ENCODE measurements around the gene HAUS8. TPM values are rescaled to one million over a fixed set of nuclear protein-coding genes. Genes with fewer than 3 reads are reported as not detected.

Gene HAUS8
- total and polyA plus RNA-seq, 2 donors (not counting 1 experiment from before 2014, with no cell fraction given) = 17.6 to 24.9 TPM

- Histone ChIP-seq H4K20me1 (ENCODE audit: control insufficient read depth, insufficient read depth, low read length, poor library complexity, severe bottlenecking) (peaks cover 77% of the 10 kb centered on the region), H3K4me1 (ENCODE audit: control insufficient read depth in 2 of 2, insufficient read depth in 2 of 2, low read length in 2 of 2) (peaks cover 37 to 55% of the 10 kb centered on the region in 2 donors), H3K4me2 (replicated peaks; ENCODE audit: low read depth, low read length, poor library complexity, severe bottlenecking) (no peak overlapping the region), H3K79me2 (ENCODE audit: control insufficient read depth, insufficient read depth, low read length) (peaks cover 97% of the 10 kb centered on the region), H3K36me3 (replicated peaks in 1 of 2; ENCODE audit: control extremely low read depth in 1 of 2, control insufficient read depth in 1 of 2, extremely low read depth in 1 of 2, insufficient read depth in 2 of 2, low read length in 1 of 2) (peaks cover 2 to 38% of the 10 kb centered on the region in 2 experiments), H3K4me3 (ENCODE audit: control extremely low read depth in 1 of 5, extremely low read depth in 1 of 5, insufficient read depth in 1 of 5, low read depth in 2 of 5, low read length in 4 of 5) (no peak overlapping the region), H3K27me3 (replicated peaks in 1 of 4; ENCODE audit: control extremely low read depth in 1 of 4, control insufficient read depth in 3 of 4, insufficient read depth in 4 of 4, low read length in 3 of 4) (no peaks in the 10 kb centered on the region), H3K27ac (ENCODE audit: low read length in 2 of 2) (peak overlapping the region; percentile 46 to 53), H2AFZ (ENCODE audit: insufficient read depth, low read depth, low read length, poor library complexity, severe bottlenecking) (no peak overlapping the region), H3K9me3 (ENCODE audit: control extremely low read depth in 1 of 3, control insufficient read depth in 2 of 3, insufficient read depth in 1 of 3, low read length in 2 of 3) (peaks cover 0 to 16% (median 5%) of the 10 kb centered on the region in 3 donors), H3K9ac (ENCODE audit: low read length) (no peak overlapping the region)
- H3K4me1 Mint-ChIP-seq = peaks cover 59% of the 10 kb centered on the region
- DNase-seq = peak; percentile 50
- intact Hi-C loops (cut with micrococcal nuclease) = no loop called here
- ATAC-seq (ENCODE audit: low read depth) = peak; percentile 38
- H3K27me3 Mint-ChIP-seq = no peaks in the 10 kb centered on the region
- WGBS (ENCODE audit: insufficient coverage) = 85% methylated on average over 57 of the region's 59 CpGs
- H3K27ac Mint-ChIP-seq = peak overlapping the region; percentile 80
- ChIA-PET CTCF (no interaction called here), POLR2A (interaction anchor here (0.6 to 0.9 kb wide), 2 partner anchors 10 to 18 kb away, joined by 3 to 8 read pairs; no protein-coding TSS in a partner anchor)
- peak overlapping the region; percentile 34 for H3K4me3 Mint-ChIP-seq
- no peaks in the 10 kb centered on the region for H3K9me3 Mint-ChIP-seq (ENCODE audit: insufficient read depth)
- no peak for TF ChIP-seq CTCF (IDR thresholded peaks at IDR 0.05)
- no peak for TF ChIP-seq EZH2 (IDR thresholded peaks at IDR 0.05; ENCODE audit: borderline replicate concordance, insufficient read depth, low read depth, low read length, poor library complexity, severe bottlenecking)
Observed at GRCh38 chr19:17101686-17102628, 26.7 kb upstream of the HAUS8 start.

- Histone ChIP-seq H3K27ac (ENCODE audit: low read length in 2 of 2) (no peak overlapping the region), H3K4me1 (ENCODE audit: control insufficient read depth in 2 of 2, insufficient read depth in 2 of 2, low read length in 2 of 2) (peaks cover 5 to 19% of the 10 kb centered on the region in 2 donors), H3K4me3 (ENCODE audit: control extremely low read depth in 1 of 5, extremely low read depth in 1 of 5, insufficient read depth in 1 of 5, low read depth in 2 of 5, low read length in 4 of 5) (no peak overlapping the region), H2AFZ (ENCODE audit: insufficient read depth, low read depth, low read length, poor library complexity, severe bottlenecking) (no peak overlapping the region), H3K9me3 (ENCODE audit: control extremely low read depth in 1 of 3, control insufficient read depth in 2 of 3, insufficient read depth in 1 of 3, low read length in 2 of 3) (peaks cover 0 to 13% (median 5%) of the 10 kb centered on the region in 3 donors), H3K79me2 (ENCODE audit: control insufficient read depth, insufficient read depth, low read length) (peaks cover 99% of the 10 kb centered on the region), H3K36me3 (replicated peaks in 1 of 2; ENCODE audit: control extremely low read depth in 1 of 2, control insufficient read depth in 1 of 2, extremely low read depth in 1 of 2, insufficient read depth in 2 of 2, low read length in 1 of 2) (peaks cover 2 to 26% of the 10 kb centered on the region in 2 experiments), H3K4me2 (replicated peaks; ENCODE audit: low read depth, low read length, poor library complexity, severe bottlenecking) (no peak overlapping the region), H4K20me1 (ENCODE audit: control insufficient read depth, insufficient read depth, low read length, poor library complexity, severe bottlenecking) (peaks cover 92% of the 10 kb centered on the region), H3K9ac (ENCODE audit: low read length) (no peak overlapping the region), H3K27me3 (replicated peaks in 1 of 4; ENCODE audit: control extremely low read depth in 1 of 4, control insufficient read depth in 3 of 4, insufficient read depth in 4 of 4, low read length in 3 of 4) (no peaks in the 10 kb centered on the region)
- H3K27ac Mint-ChIP-seq = no peak overlapping the region
- H3K27me3 Mint-ChIP-seq = no peaks in the 10 kb centered on the region
- WGBS (ENCODE audit: insufficient coverage) = 94% methylated on average over 9 of the region's 9 CpGs
- no peaks in the 10 kb centered on the region for H3K9me3 Mint-ChIP-seq (ENCODE audit: insufficient read depth)
- intact Hi-C loops (cut with micrococcal nuclease) = no loop called here
- H3K4me1 Mint-ChIP-seq = peaks cover 40% of the 10 kb centered on the region
- CTCF ChIA-PET = no interaction called here
- TF ChIP-seq CTCF (IDR thresholded peaks at IDR 0.05) (no peak), EZH2 (IDR thresholded peaks at IDR 0.05; ENCODE audit: borderline replicate concordance, insufficient read depth, low read depth, low read length, poor library complexity, severe bottlenecking) (no peak)
- POLR2A ChIA-PET = interaction anchor here (0.6 kb wide), 1 partner anchor 17 kb away, joined by 5 read pairs; no protein-coding TSS in a partner anchor
- DNase-seq (no peak), ATAC-seq (ENCODE audit: low read depth) (no peak)
- H3K4me3 Mint-ChIP-seq = no peak overlapping the region
Observed at GRCh38 chr19:17098326-17098725, 23.1 kb upstream of the HAUS8 start.
